OCI-LY7 (cell line): ENCODE data around the gene SLC11A2.

ENCODE experiments used
- EZH2phosphoT487 ChIP-seq: fragments of 200-600 bp; sonication (generic); IDR thresholded peaks from 2 replicates; pipeline ENCODE4 v1.6.1; 2018; ENCODE audit warnings: low read depth, borderline replicate concordance, mild to moderate bottlenecking, mixed run types, antibody characterized with exemption, low read length, moderate library complexity, mixed read lengths
- TF ChIP-seq, protein P1 (sequence below): fragments of 200-600 bp; sonication (generic); conservative IDR thresholded peaks from 2 replicates; pipeline ENCODE4 v1.5.1; 2014; ENCODE audit warnings: mild to moderate bottlenecking, antibody characterized with exemption, low read length, moderate library complexity, mixed read lengths

- TF ChIP-seq, protein P1, sequence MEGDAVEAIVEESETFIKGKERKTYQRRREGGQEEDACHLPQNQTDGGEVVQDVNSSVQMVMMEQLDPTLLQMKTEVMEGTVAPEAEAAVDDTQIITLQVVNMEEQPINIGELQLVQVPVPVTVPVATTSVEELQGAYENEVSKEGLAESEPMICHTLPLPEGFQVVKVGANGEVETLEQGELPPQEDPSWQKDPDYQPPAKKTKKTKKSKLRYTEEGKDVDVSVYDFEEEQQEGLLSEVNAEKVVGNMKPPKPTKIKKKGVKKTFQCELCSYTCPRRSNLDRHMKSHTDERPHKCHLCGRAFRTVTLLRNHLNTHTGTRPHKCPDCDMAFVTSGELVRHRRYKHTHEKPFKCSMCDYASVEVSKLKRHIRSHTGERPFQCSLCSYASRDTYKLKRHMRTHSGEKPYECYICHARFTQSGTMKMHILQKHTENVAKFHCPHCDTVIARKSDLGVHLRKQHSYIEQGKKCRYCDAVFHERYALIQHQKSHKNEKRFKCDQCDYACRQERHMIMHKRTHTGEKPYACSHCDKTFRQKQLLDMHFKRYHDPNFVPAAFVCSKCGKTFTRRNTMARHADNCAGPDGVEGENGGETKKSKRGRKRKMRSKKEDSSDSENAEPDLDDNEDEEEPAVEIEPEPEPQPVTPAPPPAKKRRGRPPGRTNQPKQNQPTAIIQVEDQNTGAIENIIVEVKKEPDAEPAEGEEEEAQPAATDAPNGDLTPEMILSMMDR: no peak
- no peak for TF ChIP-seq EZH2phosphoT487
Observed at GRCh38 chr12:51067771-51068170, 41.6 kb upstream of the SLC11A2 start.
